Measurements from ENCODE around the gene MRPL20. TPM values are rescaled to one million over a fixed set of nuclear protein-coding genes. Genes with fewer than 3 reads are reported as not detected.
"Not testable (repeated sequence)": the region's sequence is repeated elsewhere in the genome, so short reads cannot be mapped to it uniquely, and the experiment has no call there.

MRPL20 gene
- total RNA-seq, 1 experiment from 2014 or later = 90.8 TPM

GRCh38 chr1:1430114-1430982, 23.3 kb upstream of the MRPL20 start:
- TF ChIP-seq EZH2 (IDR thresholded peaks at IDR 0.05; ENCODE audit: low read depth) (no peak), CTCF (conservative IDR thresholded peaks at IDR 0.05) (no peak; the same call in 1 of the 2 replicates)
- intact Hi-C loops (cut with micrococcal nuclease; ENCODE audit: unreplicated experiment) = loop anchor here (10.0 kb wide), 1 partner anchor 86 kb away; the partner anchor contains the start of gene DVL1

DNA sequence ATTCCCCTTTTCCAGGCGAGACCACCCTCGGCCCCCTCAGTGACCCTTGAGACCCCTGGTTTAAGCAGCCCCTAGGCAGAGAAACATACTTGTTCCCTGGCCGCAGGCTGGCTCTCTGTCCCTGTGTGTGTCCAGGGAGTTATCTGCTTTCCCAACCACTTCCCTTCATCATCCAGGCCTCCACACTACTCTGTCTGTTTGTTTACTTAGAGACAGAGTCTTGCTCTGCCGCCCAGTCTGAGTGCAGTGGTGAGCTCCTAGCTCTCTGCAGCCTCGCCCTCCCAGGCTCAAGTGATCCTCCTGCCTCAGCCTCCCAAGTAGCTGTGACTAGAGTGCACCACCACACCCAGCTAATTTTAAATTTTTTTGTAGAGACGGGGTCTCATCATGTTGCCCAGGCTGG, 22.6 kb upstream of the MRPL20 start:
- H3K9me3 ChIP-seq (ENCODE audit: insufficient read depth, low read depth) = no peaks in the 10 kb centered on the region
- CTCF ChIA-PET = no interaction called here
- no peaks in the 10 kb centered on the region for H4K20me1 ChIP-seq (ENCODE audit: insufficient read depth)
- H3K79me2 ChIP-seq (ENCODE audit: low read depth) = no peaks in the 10 kb centered on the region
- peaks cover 27% of the 10 kb centered on the region; the same call in 1 of the 2 replicates for H3F3A ChIP-seq (ENCODE audit: insufficient read depth, low read depth)
- H3K36me3 ChIP-seq (ENCODE audit: low read depth) = no peaks in the 10 kb centered on the region
- no peaks in the 10 kb centered on the region for H3K27me3 ChIP-seq (ENCODE audit: insufficient read depth, low read depth)
- DNase-seq = no peak
- H3K4me1 ChIP-seq (replicated peaks; ENCODE audit: insufficient read depth) = peaks cover 49% of the 10 kb centered on the region
- intact Hi-C loops (cut with micrococcal nuclease; ENCODE audit: unreplicated experiment) = loop anchor here (10.0 kb wide), 1 partner anchor 85 kb away; the partner anchor contains the start of gene DVL1
- TF ChIP-seq EZH2 (IDR thresholded peaks at IDR 0.05; ENCODE audit: low read depth) (no peak), CTCF (conservative IDR thresholded peaks at IDR 0.05) (no peak)
- POLR2A ChIA-PET (ENCODE audit: unreplicated experiment) = interaction anchor here (0.5 kb wide), 1 partner anchor 28 kb away, joined by 3 read pairs; no protein-coding TSS in a partner anchor
- no TSS peak for BruUV-seq (replicated peaks)
- H3K4me2 ChIP-seq = peak overlapping the region; percentile 85
- no peaks in the 10 kb centered on the region for H3K9me2 ChIP-seq (ENCODE audit: insufficient read depth)
- H2AFZ ChIP-seq = no peak overlapping the region
- H3K4me3 ChIP-seq = no peak overlapping the region
- no peak overlapping the region for H3K27ac ChIP-seq

More at GRCh38 chr1:1430114-1430982, 23.3 kb upstream of the MRPL20 start:
- peak overlapping the region; percentile 85 for H3K4me2 ChIP-seq
- TSS peak; percentile 57 for BruUV-seq (replicated peaks)
- H3K27ac ChIP-seq = peak overlapping the region; percentile 51
- peak overlapping the region; percentile 52; the same call in 1 of the 2 replicates for H3K4me3 ChIP-seq
- H3K9me3 ChIP-seq (ENCODE audit: insufficient read depth, low read depth) = no peaks in the 10 kb centered on the region
- H3F3A ChIP-seq (ENCODE audit: insufficient read depth, low read depth) = peaks cover 33% of the 10 kb centered on the region; the same call in 1 of the 2 replicates
- ChIA-PET CTCF (interaction anchor here (0.7 kb wide), 1 partner anchor 9 kb away, joined by 3 read pairs; the partner anchor contains the start of gene ANKRD65), POLR2A (ENCODE audit: unreplicated experiment) (interaction anchor here (0.5 to 1.0 kb wide), 5 partner anchors 22 to 1156 kb away, joined by 3 to 9 read pairs (median 5); no protein-coding TSS in a partner anchor)
- H3K36me3 ChIP-seq (ENCODE audit: low read depth) = no peaks in the 10 kb centered on the region
- peak; percentile 39 to 75 for DNase-seq
- H3K79me2 ChIP-seq (ENCODE audit: low read depth) = no peaks in the 10 kb centered on the region
- H3K27me3 ChIP-seq (ENCODE audit: insufficient read depth, low read depth) = no peaks in the 10 kb centered on the region
- peak overlapping the region; percentile 82 for H2AFZ ChIP-seq
- peaks cover 56% of the 10 kb centered on the region for H3K4me1 ChIP-seq (replicated peaks; ENCODE audit: insufficient read depth)
- H3K9me2 ChIP-seq (ENCODE audit: insufficient read depth) = no peaks in the 10 kb centered on the region
- H4K20me1 ChIP-seq (ENCODE audit: insufficient read depth) = no peaks in the 10 kb centered on the region

DNA sequence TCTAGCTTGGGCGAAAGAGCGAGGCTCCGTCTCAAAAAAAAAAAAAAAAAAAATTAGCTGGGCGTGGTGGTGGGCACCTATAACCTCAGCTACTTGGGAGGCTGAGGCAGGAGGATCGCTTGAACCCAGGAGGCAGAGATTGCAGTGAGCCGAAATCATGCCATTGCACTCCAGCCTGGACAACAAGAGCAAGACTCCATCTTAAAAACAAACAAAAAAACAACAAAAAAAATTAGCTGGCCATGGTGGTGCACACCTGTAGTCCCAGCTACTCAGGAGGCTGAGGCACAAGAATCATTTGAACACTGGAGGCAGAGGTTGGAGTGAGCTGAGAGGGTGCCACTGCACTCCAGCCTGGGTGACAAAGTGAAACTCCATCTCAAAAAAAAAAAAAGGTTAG, 21.9 kb upstream of the MRPL20 start:
- H3K4me1 ChIP-seq (replicated peaks; ENCODE audit: insufficient read depth) = peaks cover 42% of the 10 kb centered on the region
- H3K9me3 ChIP-seq (ENCODE audit: insufficient read depth, low read depth); H3K79me2 ChIP-seq (ENCODE audit: low read depth); H4K20me1 ChIP-seq (ENCODE audit: insufficient read depth); BruUV-seq (replicated peaks); CTCF ChIA-PET; H3K27ac ChIP-seq; H3K4me2 ChIP-seq; H3K9me2 ChIP-seq (ENCODE audit: insufficient read depth); H3K27me3 ChIP-seq (ENCODE audit: insufficient read depth, low read depth); H3K4me3 ChIP-seq; intact Hi-C loops (cut with micrococcal nuclease; ENCODE audit: unreplicated experiment); H3K36me3 ChIP-seq (ENCODE audit: low read depth); H2AFZ ChIP-seq; DNase-seq: not testable (repeated sequence)
- H3F3A ChIP-seq (ENCODE audit: insufficient read depth, low read depth) = peaks cover 24% of the 10 kb centered on the region; the same call in 1 of the 2 replicates
- POLR2A ChIA-PET (ENCODE audit: unreplicated experiment) = interaction anchor here (0.5 kb wide), 1 partner anchor 27 kb away, joined by 3 read pairs; no protein-coding TSS in a partner anchor

Data from PC-9 (cell line).